Measurements from ENCODE around the gene STARD3. TPM values are rescaled to one million over a fixed set of nuclear protein-coding genes. Genes with fewer than 3 reads are reported as not detected.

The STARD3 gene
- total RNA-seq, 1 experiment from 2014 or later: 47.7 TPM

DNA sequence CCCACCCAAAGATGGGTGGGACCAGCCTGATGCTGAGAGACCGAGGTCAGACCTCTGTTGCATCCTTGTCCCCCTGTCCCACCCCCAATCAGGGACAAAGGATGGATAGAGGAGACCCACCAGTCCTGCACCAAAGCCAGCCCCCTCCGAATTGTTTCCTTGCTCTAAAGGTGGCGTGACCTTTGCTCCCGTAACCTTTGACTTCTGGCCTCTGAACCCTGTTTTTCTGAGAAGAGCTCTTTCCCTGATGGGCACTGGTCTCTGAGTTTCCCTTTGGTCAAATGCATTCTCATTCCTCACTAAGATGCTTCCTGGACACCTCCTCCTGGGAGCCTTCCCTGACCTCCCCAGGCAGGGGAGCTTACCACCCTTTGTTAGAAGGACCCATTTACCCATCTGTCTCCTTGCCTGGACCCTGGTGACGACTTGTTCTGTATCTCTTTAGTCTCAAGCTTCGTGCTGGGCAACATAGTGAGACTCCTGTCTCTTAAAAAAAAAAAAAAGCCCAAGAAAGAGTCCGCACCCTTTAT lies 23.9 kb upstream of the STARD3 start:
- Histone ChIP-seq H3F3A (ENCODE audit: insufficient read depth, low read depth) (peaks cover 12% of the 10 kb centered on the region), H3K36me3 (ENCODE audit: low read depth) (no peaks in the 10 kb centered on the region), H3K9me2 (ENCODE audit: insufficient read depth) (no peaks in the 10 kb centered on the region), H3K79me2 (ENCODE audit: low read depth) (no peaks in the 10 kb centered on the region), H3K27ac (no peak overlapping the region), H3K4me1 (replicated peaks; ENCODE audit: insufficient read depth) (no peaks in the 10 kb centered on the region), H3K9me3 (ENCODE audit: insufficient read depth, low read depth) (no peaks in the 10 kb centered on the region), H2AFZ (no peak overlapping the region), H3K4me3 (no peak overlapping the region), H3K4me2 (no peak overlapping the region), H4K20me1 (ENCODE audit: insufficient read depth) (no peaks in the 10 kb centered on the region), H3K27me3 (ENCODE audit: insufficient read depth, low read depth) (peaks cover 27% of the 10 kb centered on the region)
- intact Hi-C loops (cut with micrococcal nuclease; ENCODE audit: unreplicated experiment): no loop called here
- ChIA-PET CTCF (no interaction called here), POLR2A (ENCODE audit: unreplicated experiment) (no interaction called here)
- DNase-seq: peak in 1 of 2 experiments; percentile 11
- no peak for TF ChIP-seq EZH2 (IDR thresholded peaks at IDR 0.05; ENCODE audit: low read depth)
- TF ChIP-seq, protein P1, sequence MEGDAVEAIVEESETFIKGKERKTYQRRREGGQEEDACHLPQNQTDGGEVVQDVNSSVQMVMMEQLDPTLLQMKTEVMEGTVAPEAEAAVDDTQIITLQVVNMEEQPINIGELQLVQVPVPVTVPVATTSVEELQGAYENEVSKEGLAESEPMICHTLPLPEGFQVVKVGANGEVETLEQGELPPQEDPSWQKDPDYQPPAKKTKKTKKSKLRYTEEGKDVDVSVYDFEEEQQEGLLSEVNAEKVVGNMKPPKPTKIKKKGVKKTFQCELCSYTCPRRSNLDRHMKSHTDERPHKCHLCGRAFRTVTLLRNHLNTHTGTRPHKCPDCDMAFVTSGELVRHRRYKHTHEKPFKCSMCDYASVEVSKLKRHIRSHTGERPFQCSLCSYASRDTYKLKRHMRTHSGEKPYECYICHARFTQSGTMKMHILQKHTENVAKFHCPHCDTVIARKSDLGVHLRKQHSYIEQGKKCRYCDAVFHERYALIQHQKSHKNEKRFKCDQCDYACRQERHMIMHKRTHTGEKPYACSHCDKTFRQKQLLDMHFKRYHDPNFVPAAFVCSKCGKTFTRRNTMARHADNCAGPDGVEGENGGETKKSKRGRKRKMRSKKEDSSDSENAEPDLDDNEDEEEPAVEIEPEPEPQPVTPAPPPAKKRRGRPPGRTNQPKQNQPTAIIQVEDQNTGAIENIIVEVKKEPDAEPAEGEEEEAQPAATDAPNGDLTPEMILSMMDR (conservative IDR thresholded peaks at IDR 0.05): no peak
- BruUV-seq (replicated peaks): no TSS peak

DNA sequence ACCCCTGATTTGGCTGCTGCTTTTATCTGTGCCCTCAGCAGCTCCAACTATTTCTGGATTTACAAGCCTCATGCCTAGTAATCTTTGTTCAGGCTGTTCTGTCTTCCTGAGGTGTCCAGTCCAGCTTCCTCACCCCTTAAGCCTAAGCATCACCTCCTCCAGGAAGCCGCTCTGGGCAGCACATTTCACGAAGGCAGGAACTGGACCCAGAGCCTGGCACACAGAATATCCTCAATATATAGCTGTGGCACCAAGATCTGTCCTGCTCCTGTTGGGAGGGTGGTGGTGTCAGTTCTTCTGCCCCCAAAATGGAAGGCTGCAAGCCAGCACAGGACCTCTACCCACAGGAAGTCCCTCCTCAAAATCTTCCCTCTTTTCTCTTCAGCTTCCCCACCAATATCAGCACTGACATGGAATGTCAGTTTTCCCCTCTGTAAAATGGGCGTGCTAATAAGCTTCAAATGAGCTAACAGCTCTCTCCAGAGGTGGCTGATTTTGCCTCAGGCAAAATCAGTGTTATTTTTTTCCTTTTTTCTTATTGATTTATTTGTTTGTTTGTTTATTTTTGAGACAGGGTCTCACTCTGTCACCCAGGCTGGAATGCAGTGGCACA lies 22.3 kb upstream of the STARD3 start:
- Histone ChIP-seq H3K4me2 (no peak overlapping the region), H3K27ac (no peak overlapping the region), H3F3A (ENCODE audit: insufficient read depth, low read depth) (peaks cover 17% of the 10 kb centered on the region), H3K79me2 (ENCODE audit: low read depth) (no peaks in the 10 kb centered on the region), H3K27me3 (ENCODE audit: insufficient read depth, low read depth) (peaks cover 17% of the 10 kb centered on the region), H4K20me1 (ENCODE audit: insufficient read depth) (no peaks in the 10 kb centered on the region), H3K9me3 (ENCODE audit: insufficient read depth, low read depth) (no peaks in the 10 kb centered on the region), H3K4me3 (no peak overlapping the region), H2AFZ (no peak overlapping the region), H3K4me1 (replicated peaks; ENCODE audit: insufficient read depth) (no peaks in the 10 kb centered on the region), H3K9me2 (ENCODE audit: insufficient read depth) (no peaks in the 10 kb centered on the region), H3K36me3 (ENCODE audit: low read depth) (no peaks in the 10 kb centered on the region)
- no peak for DNase-seq
- ChIA-PET POLR2A (ENCODE audit: unreplicated experiment) (interaction anchor here (0.7 kb wide), 1 partner anchor 35 kb away, joined by 5 read pairs; no protein-coding TSS in a partner anchor), CTCF (no interaction called here)
- BruUV-seq (replicated peaks): no TSS peak
- intact Hi-C loops (cut with micrococcal nuclease; ENCODE audit: unreplicated experiment): no loop called here
- TF ChIP-seq, protein P1 (conservative IDR thresholded peaks at IDR 0.05): no peak
- no peak for TF ChIP-seq EZH2 (IDR thresholded peaks at IDR 0.05; ENCODE audit: low read depth)

DNA sequence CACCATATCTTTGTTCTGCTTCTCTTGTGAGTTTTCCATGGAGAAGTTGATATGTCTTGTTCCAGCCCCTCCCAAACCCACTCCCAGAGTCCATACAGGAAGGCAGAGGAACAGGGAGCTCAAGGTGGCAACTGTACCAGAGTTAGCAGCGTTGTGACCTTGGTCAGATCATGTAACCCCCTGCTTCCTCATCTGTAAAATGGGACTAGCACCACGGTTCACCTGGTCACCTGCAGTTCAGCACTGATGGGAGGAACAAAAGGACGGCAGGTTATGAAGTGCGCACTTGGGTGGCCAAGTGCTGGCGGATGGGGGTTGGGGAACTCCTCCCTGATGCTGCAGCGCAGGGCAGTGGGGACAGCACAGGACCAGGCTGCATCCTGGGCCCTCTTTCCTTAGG lies 21.5 kb upstream of the STARD3 start:
- TF ChIP-seq, protein P1 (conservative IDR thresholded peaks at IDR 0.05): no peak
- TF ChIP-seq EZH2 (IDR thresholded peaks at IDR 0.05; ENCODE audit: low read depth): no peak
- Histone ChIP-seq H3K79me2 (ENCODE audit: low read depth) (no peaks in the 10 kb centered on the region), H3K27ac (no peak overlapping the region), H2AFZ (no peak overlapping the region), H3K4me3 (no peak overlapping the region), H3K27me3 (ENCODE audit: insufficient read depth, low read depth) (peaks cover 17% of the 10 kb centered on the region; the same call in 1 of the 2 replicates), H4K20me1 (ENCODE audit: insufficient read depth) (no peaks in the 10 kb centered on the region), H3K4me2 (no peak overlapping the region), H3K9me2 (ENCODE audit: insufficient read depth) (no peaks in the 10 kb centered on the region), H3K4me1 (replicated peaks; ENCODE audit: insufficient read depth) (no peaks in the 10 kb centered on the region), H3K9me3 (ENCODE audit: insufficient read depth, low read depth) (no peaks in the 10 kb centered on the region), H3F3A (ENCODE audit: insufficient read depth, low read depth) (peaks cover 18% of the 10 kb centered on the region), H3K36me3 (ENCODE audit: low read depth) (no peaks in the 10 kb centered on the region)
- intact Hi-C loops (cut with micrococcal nuclease; ENCODE audit: unreplicated experiment): no loop called here
- no TSS peak for BruUV-seq (replicated peaks)
- DNase-seq: no peak
- ChIA-PET POLR2A (ENCODE audit: unreplicated experiment) (interaction anchor here (0.7 kb wide), 1 partner anchor 36 kb away, joined by 5 read pairs; no protein-coding TSS in a partner anchor), CTCF (no interaction called here)

Measured in PC-9 (cell line).